ENCODE measurements around the gene FHAD1. TPM values are rescaled to one million over a fixed set of nuclear protein-coding genes. Genes with fewer than 3 reads are reported as not detected.

Gene FHAD1
- total and polyA plus RNA-seq, 2 of the 13 experiments (the other 11 are each of a cell fraction or from before 2014, with no cell fraction given) = not detected

- TF ChIP-seq, protein P1, sequence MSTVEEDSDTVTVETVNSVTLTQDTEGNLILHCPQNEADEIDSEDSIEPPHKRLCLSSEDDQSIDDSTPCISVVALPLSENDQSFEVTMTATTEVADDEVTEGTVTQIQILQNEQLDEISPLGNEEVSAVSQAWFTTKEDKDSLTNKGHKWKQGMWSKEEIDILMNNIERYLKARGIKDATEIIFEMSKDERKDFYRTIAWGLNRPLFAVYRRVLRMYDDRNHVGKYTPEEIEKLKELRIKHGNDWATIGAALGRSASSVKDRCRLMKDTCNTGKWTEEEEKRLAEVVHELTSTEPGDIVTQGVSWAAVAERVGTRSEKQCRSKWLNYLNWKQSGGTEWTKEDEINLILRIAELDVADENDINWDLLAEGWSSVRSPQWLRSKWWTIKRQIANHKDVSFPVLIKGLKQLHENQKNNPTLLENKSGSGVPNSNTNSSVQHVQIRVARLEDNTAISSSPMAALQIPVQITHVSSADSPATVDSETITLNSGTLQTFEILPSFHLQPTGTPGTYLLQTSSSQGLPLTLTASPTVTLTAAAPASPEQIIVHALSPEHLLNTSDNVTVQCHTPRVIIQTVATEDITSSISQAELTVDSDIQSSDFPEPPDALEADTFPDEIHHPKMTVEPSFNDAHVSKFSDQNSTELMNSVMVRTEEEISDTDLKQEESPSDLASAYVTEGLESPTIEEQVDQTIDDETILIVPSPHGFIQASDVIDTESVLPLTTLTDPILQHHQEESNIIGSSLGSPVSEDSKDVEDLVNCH (CRISPR knock-in tag; IDR thresholded peaks at IDR 0.05) = no peak
- TF ChIP-seq ZNF296 (CRISPR knock-in tag; conservative IDR thresholded peaks at IDR 0.05) = no peak
- peak; percentile 64 for TF ChIP-seq YY1 (IDR thresholded peaks at IDR 0.05; ENCODE audit: insufficient read depth, insufficient replicate concordance, low read depth, low read length)
- no peak for TF ChIP-seq ZNF264 (CRISPR knock-in tag; IDR thresholded peaks at IDR 0.05)
- TF ChIP-seq HOXA3 (CRISPR knock-in tag; IDR thresholded peaks at IDR 0.05) = peak; percentile 39; the same call in 1 of the 2 replicates
- TF ChIP-seq, protein P2, sequence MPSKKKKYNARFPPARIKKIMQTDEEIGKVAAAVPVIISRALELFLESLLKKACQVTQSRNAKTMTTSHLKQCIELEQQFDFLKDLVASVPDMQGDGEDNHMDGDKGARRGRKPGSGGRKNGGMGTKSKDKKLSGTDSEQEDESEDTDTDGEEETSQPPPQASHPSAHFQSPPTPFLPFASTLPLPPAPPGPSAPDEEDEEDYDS (CRISPR knock-in tag; IDR thresholded peaks at IDR 0.05) = no peak
- TF ChIP-seq ZNF674 (CRISPR knock-in tag; IDR thresholded peaks at IDR 0.05; ENCODE audit: low read depth) = no peak
- no peak for TF ChIP-seq ZNF224 (CRISPR knock-in tag; IDR thresholded peaks at IDR 0.05)
- no peak for TF ChIP-seq ZNF451 (CRISPR knock-in tag; IDR thresholded peaks at IDR 0.05)
- TF ChIP-seq, protein P3, sequence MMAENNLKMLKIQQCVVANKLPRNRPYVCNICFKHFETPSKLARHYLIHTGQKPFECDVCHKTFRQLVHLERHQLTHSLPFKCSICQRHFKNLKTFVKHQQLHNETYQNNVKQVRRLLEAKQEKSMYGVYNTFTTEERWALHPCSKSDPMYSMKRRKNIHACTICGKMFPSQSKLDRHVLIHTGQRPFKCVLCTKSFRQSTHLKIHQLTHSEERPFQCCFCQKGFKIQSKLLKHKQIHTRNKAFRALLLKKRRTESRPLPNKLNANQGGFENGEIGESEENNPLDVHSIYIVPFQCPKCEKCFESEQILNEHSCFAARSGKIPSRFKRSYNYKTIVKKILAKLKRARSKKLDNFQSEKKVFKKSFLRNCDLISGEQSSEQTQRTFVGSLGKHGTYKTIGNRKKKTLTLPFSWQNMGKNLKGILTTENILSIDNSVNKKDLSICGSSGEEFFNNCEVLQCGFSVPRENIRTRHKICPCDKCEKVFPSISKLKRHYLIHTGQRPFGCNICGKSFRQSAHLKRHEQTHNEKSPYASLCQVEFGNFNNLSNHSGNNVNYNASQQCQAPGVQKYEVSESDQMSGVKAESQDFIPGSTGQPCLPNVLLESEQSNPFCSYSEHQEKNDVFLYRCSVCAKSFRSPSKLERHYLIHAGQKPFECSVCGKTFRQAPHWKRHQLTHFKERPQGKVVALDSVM (CRISPR knock-in tag; IDR thresholded peaks at IDR 0.05) = no peak
- TF ChIP-seq ZNF639 (CRISPR knock-in tag; conservative IDR thresholded peaks at IDR 0.05) = no peak
- TF ChIP-seq, protein P4, sequence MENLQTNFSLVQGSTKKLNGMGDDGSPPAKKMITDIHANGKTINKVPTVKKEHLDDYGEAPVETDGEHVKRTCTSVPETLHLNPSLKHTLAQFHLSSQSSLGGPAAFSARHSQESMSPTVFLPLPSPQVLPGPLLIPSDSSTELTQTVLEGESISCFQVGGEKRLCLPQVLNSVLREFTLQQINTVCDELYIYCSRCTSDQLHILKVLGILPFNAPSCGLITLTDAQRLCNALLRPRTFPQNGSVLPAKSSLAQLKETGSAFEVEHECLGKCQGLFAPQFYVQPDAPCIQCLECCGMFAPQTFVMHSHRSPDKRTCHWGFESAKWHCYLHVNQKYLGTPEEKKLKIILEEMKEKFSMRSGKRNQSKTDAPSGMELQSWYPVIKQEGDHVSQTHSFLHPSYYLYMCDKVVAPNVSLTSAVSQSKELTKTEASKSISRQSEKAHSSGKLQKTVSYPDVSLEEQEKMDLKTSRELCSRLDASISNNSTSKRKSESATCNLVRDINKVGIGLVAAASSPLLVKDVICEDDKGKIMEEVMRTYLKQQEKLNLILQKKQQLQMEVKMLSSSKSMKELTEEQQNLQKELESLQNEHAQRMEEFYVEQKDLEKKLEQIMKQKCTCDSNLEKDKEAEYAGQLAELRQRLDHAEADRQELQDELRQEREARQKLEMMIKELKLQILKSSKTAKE (CRISPR knock-in tag; IDR thresholded peaks at IDR 0.05; ENCODE audit: borderline replicate concordance) = 0 out of 2 replicates have a peak, but pooled peaks have one; percentile 14
- no peak for TF ChIP-seq U2AF2 (IDR thresholded peaks at IDR 0.05; ENCODE audit: low read depth, low read length)
- no peak for TF ChIP-seq ZNF616 (CRISPR knock-in tag; IDR thresholded peaks at IDR 0.05; ENCODE audit: low read depth)
- TF ChIP-seq ASH2L (IDR thresholded peaks at IDR 0.05; ENCODE audit: insufficient read length, low read depth, low read length) = peak; percentile 46
- TF ChIP-seq JUNB (CRISPR knock-in tag; IDR thresholded peaks at IDR 0.05; ENCODE audit: borderline replicate concordance) = no peak
These were observed 162.6 kb downstream of the FHAD1 start, which contains the start of gene EFHD2 (continued) for GRCh38 chr1:15409388-15410222.

Data from HepG2 (cell line).